Measurements from ENCODE around the gene IGSF21.
"Not testable (repeated sequence)": the region's sequence is repeated elsewhere in the genome, so short reads cannot be mapped to it uniquely, and the experiment has no call there.

The IGSF21 gene

DNA sequence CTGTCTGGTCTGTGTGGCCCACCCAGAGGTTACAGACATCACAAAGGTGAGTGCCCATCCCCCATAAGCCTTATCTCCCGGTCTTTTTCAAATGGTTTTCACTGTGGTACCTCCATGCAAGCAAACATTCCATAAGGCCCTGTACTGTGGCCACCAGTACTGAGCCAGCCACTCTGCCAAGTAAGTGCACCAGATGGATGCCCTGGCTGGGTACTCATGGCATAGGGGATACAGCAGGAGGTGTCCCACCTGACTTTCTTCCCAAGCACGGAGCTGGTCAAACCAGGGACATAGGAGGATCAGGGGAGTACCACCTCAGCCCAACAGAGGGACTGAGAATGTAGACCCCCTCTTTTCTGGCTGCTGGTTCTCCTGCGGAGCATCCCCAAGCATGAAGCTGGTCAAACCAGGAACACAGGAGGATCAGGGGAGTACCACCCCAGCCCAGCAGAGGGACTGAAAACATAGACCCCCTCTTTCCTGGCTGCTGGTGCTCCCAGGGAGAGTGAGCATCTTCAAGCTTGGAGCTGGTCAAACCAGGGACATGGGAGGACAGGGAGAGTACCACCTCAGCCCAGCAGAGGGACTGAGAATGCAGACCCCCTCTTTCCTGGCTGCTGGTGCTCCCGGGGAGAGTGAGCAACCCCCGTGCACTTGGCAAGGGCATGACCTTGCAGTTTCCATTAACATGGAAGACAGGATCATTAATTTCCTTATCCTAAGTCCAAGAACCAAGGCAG, 291.4 kb downstream of the IGSF21 start:
- DNase-seq (ENCODE audit: low read depth in 3 of 3) = no peak

DNA sequence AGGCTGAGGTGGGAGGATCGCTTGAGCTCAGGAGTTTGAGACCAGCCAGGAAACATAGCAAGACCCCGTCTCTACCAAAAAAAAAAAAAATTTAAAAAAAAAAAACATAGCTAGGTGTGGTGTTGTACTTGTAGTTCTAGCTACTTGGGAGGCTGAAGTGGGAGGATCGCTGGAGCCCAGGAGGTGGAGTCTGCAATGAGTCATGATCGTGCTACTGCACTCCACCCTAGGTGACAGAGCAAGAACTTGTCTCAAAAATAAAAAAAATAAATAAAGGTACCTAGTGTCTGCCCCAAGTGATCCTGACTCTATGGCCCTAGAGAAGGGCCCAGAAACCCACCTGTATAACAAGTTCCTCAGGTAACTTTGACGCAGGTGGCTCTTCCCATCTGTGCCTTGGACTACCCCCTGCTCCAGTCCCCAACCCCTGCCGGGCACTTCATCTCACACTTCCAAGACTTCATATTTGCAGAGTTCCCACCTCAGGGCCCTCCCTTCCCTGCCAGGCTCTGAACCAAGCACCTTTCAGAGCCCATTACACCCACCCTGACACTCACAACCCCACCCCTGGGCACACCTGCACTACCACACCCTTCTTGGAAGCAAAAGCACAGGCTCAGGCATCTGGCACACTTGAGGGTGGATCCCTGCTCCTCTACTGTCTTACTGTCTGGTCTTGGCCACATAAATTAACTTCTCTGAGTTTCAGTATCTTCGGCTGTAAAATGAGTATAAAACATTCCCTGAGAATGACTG, 292.9 kb downstream of the IGSF21 start:
- DNase-seq (ENCODE audit: low read depth in 3 of 3) = no peak

DNA sequence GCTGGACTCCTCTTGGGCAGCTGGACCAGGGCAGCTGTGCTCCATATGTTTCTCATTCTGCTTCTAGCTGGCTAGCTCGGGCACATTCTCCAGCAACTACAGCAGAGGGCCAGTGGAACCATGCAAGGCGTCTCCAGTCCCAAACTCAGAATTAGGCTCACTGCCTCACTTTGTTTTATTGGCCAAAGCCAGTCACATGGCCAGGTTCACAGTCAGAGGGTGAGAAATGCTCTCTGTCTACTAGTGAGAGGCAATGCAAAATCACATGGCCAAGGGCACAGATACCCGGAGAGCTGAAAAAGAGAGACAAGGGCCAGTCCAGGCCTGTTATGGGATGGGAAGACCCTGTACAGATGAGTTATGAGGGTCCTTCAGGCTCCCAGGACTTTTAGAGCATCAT, 294.3 kb downstream of the IGSF21 start:
- DNase-seq (ENCODE audit: low read depth in 3 of 3) = no peak

- DNase-seq (ENCODE audit: low read depth in 3 of 3) = no peak
Measured at GRCh38 chr1:18404460-18404859, 296.9 kb downstream of the IGSF21 start.

DNA sequence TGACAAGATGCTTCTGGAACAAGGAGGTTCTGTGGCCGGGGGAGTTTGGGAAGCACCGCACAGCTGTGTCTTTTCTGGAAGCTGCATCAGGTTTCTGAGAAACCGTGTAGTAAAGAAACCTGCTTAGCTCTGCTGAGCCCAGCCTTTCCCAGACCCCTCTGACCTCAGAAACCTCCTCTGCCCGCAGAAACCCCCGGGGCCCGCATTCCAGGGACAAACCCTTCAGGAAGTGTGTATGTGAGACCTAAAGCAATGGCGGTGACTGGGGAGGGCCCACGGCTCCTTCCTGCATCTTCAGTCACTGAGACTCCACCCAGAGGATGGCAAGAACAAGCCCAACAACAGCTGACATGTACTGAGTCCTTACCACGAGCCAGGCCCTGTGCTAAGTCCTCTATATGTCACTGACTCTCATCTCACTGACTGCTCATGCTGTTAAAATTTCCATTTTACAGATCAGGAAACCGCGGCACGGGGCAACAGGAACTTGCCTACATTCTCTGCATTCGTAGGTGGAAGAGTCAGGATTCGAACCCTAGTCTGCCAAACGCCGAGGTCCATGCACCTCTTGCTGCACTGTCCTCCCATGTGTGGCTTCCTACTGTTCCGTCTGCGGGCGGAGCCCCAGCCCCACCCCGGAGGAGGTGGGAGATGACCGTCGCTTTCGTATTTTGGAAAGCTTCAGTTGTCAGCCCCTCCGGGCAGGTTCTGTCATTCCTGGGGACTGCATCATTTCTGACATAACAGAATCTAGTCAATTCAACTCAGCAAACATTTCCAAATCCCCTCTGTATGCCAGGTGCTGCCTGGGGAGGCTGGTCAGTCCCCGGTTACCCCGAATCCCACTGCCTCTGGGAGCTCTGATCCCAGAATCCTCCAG, 299.8 kb downstream of the IGSF21 start:
- DNase-seq (ENCODE audit: low read depth in 3 of 3) = no peak

DNA sequence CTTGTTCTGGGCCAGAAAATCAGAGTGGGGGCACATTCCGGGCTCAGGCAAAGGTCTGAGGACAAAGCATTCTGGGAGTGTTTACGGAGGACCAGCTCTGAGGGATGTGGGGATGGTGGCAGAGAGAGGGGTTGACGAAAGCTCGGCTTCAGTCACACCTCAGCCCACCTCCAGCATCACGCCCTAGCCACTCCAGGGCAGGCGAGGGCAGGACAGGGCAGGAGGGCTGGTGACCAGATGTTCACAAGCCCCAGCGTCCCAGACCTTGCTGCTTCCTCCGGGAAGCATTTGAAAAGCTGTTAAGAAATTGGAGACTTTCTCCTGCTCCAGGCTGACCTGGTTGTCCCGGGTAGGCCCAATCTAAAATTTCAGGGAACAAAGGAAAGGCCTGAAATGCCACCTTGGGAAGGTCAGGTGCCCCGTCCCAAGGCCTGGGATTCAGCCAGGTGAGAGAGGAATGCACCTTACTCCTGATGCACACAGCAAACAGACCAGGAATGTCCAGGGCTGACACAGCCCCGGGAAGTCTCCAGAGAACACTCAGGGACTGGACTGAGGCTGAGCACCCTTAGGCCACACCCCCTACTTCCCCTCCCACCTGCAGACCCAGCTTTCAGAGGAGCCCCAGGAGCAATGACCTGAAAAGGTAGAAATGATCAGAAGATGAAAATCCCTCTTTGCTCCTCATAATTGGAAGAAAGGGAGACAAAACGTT, 301.2 kb downstream of the IGSF21 start:
- no peak for DNase-seq (ENCODE audit: low read depth in 3 of 3)

DNA sequence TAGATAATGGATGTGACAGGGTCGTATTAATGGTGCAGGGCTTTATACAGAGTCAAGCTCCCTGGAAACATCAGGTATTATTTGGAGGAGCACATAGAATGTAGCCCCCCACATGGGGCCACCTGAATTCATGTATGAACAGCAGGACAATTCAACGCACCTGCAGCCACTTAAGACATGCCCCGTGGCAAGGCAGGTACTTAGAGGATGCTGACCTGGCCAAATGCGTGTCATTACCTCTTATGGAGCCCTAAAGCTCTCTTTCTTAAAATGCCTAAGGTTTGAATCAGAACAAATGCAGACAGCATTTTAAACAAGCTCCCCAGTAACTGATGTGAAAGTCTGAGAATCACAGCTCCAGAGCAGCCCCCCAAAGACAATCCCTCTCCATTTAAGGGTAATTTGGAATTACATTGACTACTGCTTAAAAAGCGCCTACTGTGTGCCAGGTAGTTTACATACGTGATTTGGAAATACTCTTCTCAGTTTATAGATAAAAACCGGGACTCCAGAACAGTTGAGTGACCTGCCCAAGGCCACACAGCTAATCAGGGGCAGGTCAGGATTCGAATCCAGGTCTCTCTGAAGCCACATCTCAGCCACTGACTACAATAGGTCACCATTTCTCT, 302.1 kb downstream of the IGSF21 start:
- no peak for DNase-seq (ENCODE audit: low read depth in 3 of 3)

GRCh38 chr1:18410407-18410806, 302.8 kb downstream of the IGSF21 start:
- no peak for DNase-seq (ENCODE audit: low read depth in 3 of 3)

DNA sequence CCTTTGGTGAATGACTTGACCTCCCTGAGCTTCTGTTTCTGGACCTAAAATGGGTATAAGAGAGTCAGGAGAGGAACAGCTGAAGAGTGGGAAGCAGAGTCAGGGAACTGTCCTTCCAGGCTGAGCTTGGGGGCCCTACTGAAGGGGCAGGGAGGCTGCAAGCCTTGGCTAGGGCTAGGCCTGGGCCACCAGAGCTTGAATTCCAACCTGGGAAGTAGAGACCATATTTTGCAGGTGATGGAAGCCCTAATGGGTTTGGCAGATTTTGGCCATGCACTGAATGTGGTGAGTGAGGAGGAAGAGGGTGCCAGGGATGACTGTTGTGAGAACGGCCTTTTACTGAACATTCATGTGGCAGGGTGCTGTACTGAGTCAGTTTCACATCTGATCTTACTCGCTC, 303.7 kb downstream of the IGSF21 start:
- no peak for DNase-seq (ENCODE audit: low read depth in 3 of 3)

DNA sequence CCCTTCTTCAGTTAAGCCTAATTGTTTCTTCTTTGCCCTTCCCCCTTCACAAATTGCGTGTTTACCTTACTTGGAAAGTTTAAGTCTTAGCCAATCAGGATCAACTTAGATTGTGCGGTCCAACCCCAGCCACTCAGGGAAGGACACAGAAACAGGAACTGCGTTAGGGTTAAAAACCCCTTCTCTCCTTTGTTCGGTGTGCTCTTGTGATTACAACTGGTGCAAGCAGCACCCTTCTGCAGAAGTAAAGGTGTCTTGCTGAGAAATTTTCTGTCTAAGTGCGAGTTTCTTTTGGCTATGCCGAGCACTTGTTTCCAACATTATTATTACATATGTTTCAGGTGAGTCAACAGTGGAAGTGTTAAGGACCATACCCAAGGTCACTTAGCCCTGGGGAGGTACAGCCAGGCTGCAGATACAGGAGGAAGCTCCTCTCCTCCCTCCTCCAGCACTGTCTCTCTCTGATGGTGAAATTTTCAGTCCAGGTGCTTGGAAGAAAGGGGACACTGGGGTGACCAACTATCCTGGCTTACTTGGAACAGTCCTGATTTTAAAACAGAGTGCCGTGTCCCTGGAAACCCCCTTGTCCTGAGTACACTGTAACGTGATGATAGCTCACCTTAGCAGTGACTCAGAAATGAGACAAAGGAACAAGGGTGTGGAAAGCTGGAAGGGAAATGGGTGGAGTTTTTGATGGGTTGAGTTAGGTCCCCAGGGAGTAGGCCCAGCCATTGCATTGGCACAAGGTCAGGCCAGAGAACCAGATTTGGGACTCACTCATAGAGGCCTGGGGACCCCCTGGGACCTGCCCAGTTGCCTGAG, 304.4 kb downstream of the IGSF21 start:
- no peak for DNase-seq (ENCODE audit: low read depth in 3 of 3)

GRCh38 chr1:18412882-18413353, 305.3 kb downstream of the IGSF21 start:
- DNase-seq (ENCODE audit: low read depth in 3 of 3) = no peak

- DNase-seq (ENCODE audit: low read depth in 3 of 3) = no peak
Measured at GRCh38 chr1:18413541-18414305, 306.1 kb downstream of the IGSF21 start.

DNA sequence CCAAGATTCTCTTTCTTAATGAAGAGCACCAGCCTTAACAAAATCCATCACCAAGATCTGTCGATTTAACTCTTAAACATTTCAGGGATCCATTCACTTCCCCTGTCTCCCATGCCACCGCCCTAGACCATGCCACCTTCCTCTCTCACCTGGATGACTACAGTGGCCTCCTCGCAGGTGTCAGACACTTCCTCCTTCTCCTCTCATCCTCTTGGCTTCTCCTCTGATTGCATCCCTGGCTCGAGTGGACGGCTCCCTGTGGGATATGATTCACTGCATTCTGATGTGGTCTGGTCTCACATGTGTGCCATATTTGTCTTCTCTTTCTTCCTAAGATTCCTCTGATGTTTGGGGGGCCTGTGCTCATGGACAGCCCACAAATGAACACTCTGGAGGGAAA, 306.7 kb downstream of the IGSF21 start:
- no peak for DNase-seq (ENCODE audit: low read depth in 3 of 3)

- DNase-seq (ENCODE audit: low read depth in 3 of 3) = no peak
Measured at GRCh38 chr1:18414872-18415447, 307.4 kb downstream of the IGSF21 start.

- DNase-seq (ENCODE audit: low read depth in 3 of 3) = no peak
Measured at GRCh38 chr1:18415448-18416027, 307.9 kb downstream of the IGSF21 start.

- DNase-seq (ENCODE audit: low read depth in 3 of 3) = not testable (repeated sequence)
Measured at GRCh38 chr1:18416126-18416525, 308.5 kb downstream of the IGSF21 start.

- DNase-seq (ENCODE audit: low read depth in 3 of 3) = no peak
Measured at GRCh38 chr1:18417316-18418269, 310.0 kb downstream of the IGSF21 start.
